IPS DF 19.7 (cell line): Measurements from ENCODE around the gene CD82.
A peak's percentile ranks its signal among the peaks of the same experiment; 100 is the strongest.
"Not testable (repeated sequence)": the region's sequence is repeated elsewhere in the genome, so short reads cannot be mapped to it uniquely, and the experiment has no call there.

Experiments
- DNase-seq: peaks from one replicate; pipeline ENCODE4 v3.0.0-alpha.2; 2013; ENCODE audit warnings: low read depth, low spot score

CD82 gene

GRCh38 chr11:44559940-44560300 is 5.5 kb upstream of the CD82 start:
- not testable (repeated sequence) for DNase-seq

GRCh38 chr11:44561275-44561805 is 4.1 kb upstream of the CD82 start:
- DNase-seq: no peak

GRCh38 chr11:44561964-44562734 is 3.3 kb upstream of the CD82 start:
- DNase-seq: no peak

GRCh38 chr11:44562845-44563460 is 2.5 kb upstream of the CD82 start:
- no peak for DNase-seq

GRCh38 chr11:44563711-44564110 is 1.8 kb upstream of the CD82 start:
- no peak for DNase-seq

- no peak for DNase-seq
These were observed 1.3 kb upstream of the CD82 start for GRCh38 chr11:44564166-44564565.

GRCh38 chr11:44564670-44565210 is 723 bp upstream of the CD82 start:
- no peak for DNase-seq

- no peak for DNase-seq
These were observed 788 bp downstream of the CD82 start for GRCh38 chr11:44565953-44566949.

GRCh38 chr11:44566952-44567875 is 1.8 kb downstream of the CD82 start:
- DNase-seq: no peak

GRCh38 chr11:44567876-44568256 is 2.4 kb downstream of the CD82 start:
- DNase-seq: no peak

- no peak for DNase-seq
These were observed 2.8 kb downstream of the CD82 start for GRCh38 chr11:44568331-44568657.

GRCh38 chr11:44568658-44569473 is 3.4 kb downstream of the CD82 start:
- no peak for DNase-seq

- DNase-seq: no peak
These were observed 5.1 kb downstream of the CD82 start for GRCh38 chr11:44570411-44571155.

GRCh38 chr11:44571871-44572270 is 6.4 kb downstream of the CD82 start:
- no peak for DNase-seq

- DNase-seq: no peak
These were observed 7.0 kb downstream of the CD82 start for GRCh38 chr11:44572436-44572835.

GRCh38 chr11:44572884-44573283 is 7.4 kb downstream of the CD82 start:
- DNase-seq: peak; percentile 67

- no peak for DNase-seq
These were observed 7.9 kb downstream of the CD82 start for GRCh38 chr11:44573333-44573732.

GRCh38 chr11:44574610-44575287 is 9.3 kb downstream of the CD82 start:
- DNase-seq: no peak

- no peak for DNase-seq
These were observed 9.8 kb downstream of the CD82 start for GRCh38 chr11:44575288-44575672.
